Activated CD8-positive, alpha-beta memory T cell treated with anti-CD3 and anti-CD28 coated beads, Interleukin-2, amount 50 U/mL, for 24 hours (primary cell): ENCODE measurements around the gene MRPL20.
"Not testable (repeated sequence)": the region's sequence is repeated elsewhere in the genome, so short reads cannot be mapped to it uniquely, and the experiment has no call there.

Experiments used
- DNase-seq: peaks from one replicate; pipeline ENCODE4 v3.0.0-alpha.2; 2020; ENCODE audit errors: extremely low read depth

Gene MRPL20

GRCh38 chr1:1385931-1386330 is 21.2 kb downstream of the MRPL20 start:
- DNase-seq, result no peak

GRCh38 chr1:1385339-1385738 is 21.8 kb downstream of the MRPL20 start:
- DNase-seq, result not testable (repeated sequence)

- DNase-seq, result no peak
Observed at GRCh38 chr1:1381294-1381693, 25.8 kb downstream of the MRPL20 start.

GRCh38 chr1:1380860-1381259 is 26.2 kb downstream of the MRPL20 start:
- DNase-seq, result no peak

- DNase-seq, result no peak
Observed at GRCh38 chr1:1377540-1378205, 29.4 kb downstream of the MRPL20 start.

GRCh38 chr1:1376551-1377226 is 30.4 kb downstream of the MRPL20 start:
- DNase-seq, result no peak

- peak; percentile 93 for DNase-seq
Observed at GRCh38 chr1:1374929-1375662, 32.0 kb downstream of the MRPL20 start, which contains the start of gene AURKAIP1. TSS of gene AURKAIP1 (minus strand) at chr1:1375207. CDS start at chr1:1374756, 451 bp downstream.

GRCh38 chr1:1374589-1374928 is 32.5 kb downstream of the MRPL20 start:
- no peak for DNase-seq

- no peak for DNase-seq
Observed at GRCh38 chr1:1373815-1374588, 33.1 kb downstream of the MRPL20 start.

- DNase-seq, result no peak
Observed at GRCh38 chr1:1373051-1373814, 33.9 kb downstream of the MRPL20 start.

- DNase-seq, result peak; percentile 37
Observed at GRCh38 chr1:1371746-1372711, 35.1 kb downstream of the MRPL20 start.

- DNase-seq, result no peak
Observed at GRCh38 chr1:1371364-1371745, 35.7 kb downstream of the MRPL20 start.

GRCh38 chr1:1370771-1371300 is 36.3 kb downstream of the MRPL20 start:
- DNase-seq, result no peak

- not testable (repeated sequence) for DNase-seq
Observed at GRCh38 chr1:1370094-1370493, 37.0 kb downstream of the MRPL20 start.

GRCh38 chr1:1367315-1367714 is 39.8 kb downstream of the MRPL20 start:
- DNase-seq, result no peak

GRCh38 chr1:1366699-1367066 is 40.4 kb downstream of the MRPL20 start:
- no peak for DNase-seq

- no peak for DNase-seq
Observed at GRCh38 chr1:1365875-1366698, 41.0 kb downstream of the MRPL20 start.

- DNase-seq, result no peak
Observed at GRCh38 chr1:1364266-1364665, 42.8 kb downstream of the MRPL20 start.

GRCh38 chr1:1361982-1362423 is 45.1 kb downstream of the MRPL20 start:
- no peak for DNase-seq
